HEK293 (cell line): ENCODE measurements around the gene ABAT.

ENCODE experiments used
- HOXC10 ChIP-seq: sonication (generic); formaldehyde crosslinking; IDR thresholded peaks from 2 replicates; pipeline ENCODE4 v1.8.1; 2023; ENCODE audit warnings: mild to moderate bottlenecking, missing genetic modification reagents
- TF ChIP-seq, protein P1 (sequence below): fragments of 450-650 bp; formaldehyde crosslinking; IDR thresholded peaks from 2 replicates; pipeline ENCODE4 v1.5.1; 2016; ENCODE audit warnings: missing biosample characterization, missing genetic modification characterization

DNA sequence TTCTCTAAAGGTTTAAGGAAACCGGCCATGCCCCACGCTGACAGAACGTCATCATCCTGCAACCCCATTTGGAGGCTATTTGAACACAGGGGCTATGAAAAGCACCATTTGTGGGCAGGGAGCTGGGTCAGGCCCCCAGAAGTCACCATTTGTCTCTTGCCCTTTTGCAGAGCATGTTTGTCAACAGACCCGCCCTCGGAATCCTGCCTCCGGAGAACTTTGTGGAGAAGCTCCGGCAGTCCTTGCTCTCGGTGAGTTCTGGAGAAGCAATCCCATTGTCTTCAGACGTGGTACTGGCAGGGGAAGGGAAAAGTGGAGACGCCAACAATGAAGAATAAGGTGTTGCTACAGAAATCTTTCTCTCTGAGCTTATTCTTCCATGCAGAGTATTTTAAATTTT, 89.5 kb downstream of the ABAT start:
- no peak for TF ChIP-seq HOXC10 (CRISPR knock-in tag)
- TF ChIP-seq, protein P1, sequence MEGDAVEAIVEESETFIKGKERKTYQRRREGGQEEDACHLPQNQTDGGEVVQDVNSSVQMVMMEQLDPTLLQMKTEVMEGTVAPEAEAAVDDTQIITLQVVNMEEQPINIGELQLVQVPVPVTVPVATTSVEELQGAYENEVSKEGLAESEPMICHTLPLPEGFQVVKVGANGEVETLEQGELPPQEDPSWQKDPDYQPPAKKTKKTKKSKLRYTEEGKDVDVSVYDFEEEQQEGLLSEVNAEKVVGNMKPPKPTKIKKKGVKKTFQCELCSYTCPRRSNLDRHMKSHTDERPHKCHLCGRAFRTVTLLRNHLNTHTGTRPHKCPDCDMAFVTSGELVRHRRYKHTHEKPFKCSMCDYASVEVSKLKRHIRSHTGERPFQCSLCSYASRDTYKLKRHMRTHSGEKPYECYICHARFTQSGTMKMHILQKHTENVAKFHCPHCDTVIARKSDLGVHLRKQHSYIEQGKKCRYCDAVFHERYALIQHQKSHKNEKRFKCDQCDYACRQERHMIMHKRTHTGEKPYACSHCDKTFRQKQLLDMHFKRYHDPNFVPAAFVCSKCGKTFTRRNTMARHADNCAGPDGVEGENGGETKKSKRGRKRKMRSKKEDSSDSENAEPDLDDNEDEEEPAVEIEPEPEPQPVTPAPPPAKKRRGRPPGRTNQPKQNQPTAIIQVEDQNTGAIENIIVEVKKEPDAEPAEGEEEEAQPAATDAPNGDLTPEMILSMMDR (tag by site-specific recombination): no peak
